A549 (cell line): ENCODE data around the gene GABRR2. TPM values are rescaled to one million over a fixed set of nuclear protein-coding genes. Genes with fewer than 3 reads are reported as not detected.

Experiments
- ATAC-seq, 2 experiments: fragments of 200-7000 bp in 1 of 2; fragments of >200 bp in 1 of 2; cut with Nextera tagmentation in 1 of 2; cut with Tn5 transposase in 1 of 2; 3 replicates each; pipeline versions ENCODE4 v1.8.0 to v1.9.1; 2018 to 2020; ENCODE audit warnings: mild to moderate bottlenecking in 1 of 2, moderate library complexity in 1 of 2
- CTCF ChIA-PET: fragments of 300-600 bp; sonication (Branson Sonifier 250); formaldehyde crosslinking; extraction: SDS; loops from one replicate; lab custom pipeline; 2021; ENCODE audit warnings: antibody characterized with exemption, inconsistent platforms; lab: Yijun Ruan, JAX
- POLR2A ChIA-PET: fragments of 350-600 bp; formaldehyde crosslinking; extraction: SDS; loops from one replicate; lab custom pipeline; 2021; ENCODE audit warnings: antibody characterized with exemption, inconsistent platforms; lab: Yijun Ruan, JAX
- DNase-seq, 2 experiments: peaks; one replicate each; pipeline versions ENCODE4 v3.0.0 to v3.0.0-alpha.2; 2011 to 2016; ENCODE audit warnings: low read depth in 1 of 2, low spot score in 1 of 2
- FAIRE-seq: peaks from 2 replicates; lab custom pipeline; 2011; peaks lifted over from hg19 to GRCh38; lab: Jason Lieb, UNC
- H3K27ac ChIP-seq, 2 experiments: fragments of >200 bp; sonication (Bioruptor Twin); formaldehyde crosslinking; 3 replicates each; pipeline ENCODE4 v1.5.1; 2016 to 2017
- H3K4me1 ChIP-seq: fragments of >200 bp; sonication (Bioruptor Twin); formaldehyde crosslinking; 3 replicates; pipeline ENCODE4 v1.6.1; 2016
- H3K4me2 ChIP-seq: fragments of >200 bp; sonication (Bioruptor Twin); formaldehyde crosslinking; 3 replicates; pipeline ENCODE4 v1.6.1; 2016
- H3K4me3 ChIP-seq: fragments of >200 bp; sonication (Bioruptor Twin); formaldehyde crosslinking; 3 replicates; pipeline ENCODE4 v1.5.1; 2016
- H3K9me3 ChIP-seq: fragments of >200 bp; sonication (Bioruptor Twin); formaldehyde crosslinking; 3 replicates; pipeline ENCODE4 v1.6.1; 2016
- CBX2 ChIP-seq: fragments of 200-600 bp; sonication (generic); IDR thresholded peaks from 2 replicates; pipeline ENCODE4 v1.6.1; 2016; ENCODE audit warnings: low read depth, mild to moderate bottlenecking, borderline replicate concordance
- CBX8 ChIP-seq: fragments of 200-600 bp; sonication (generic); IDR thresholded peaks from 2 replicates; pipeline ENCODE4 v1.6.1; 2016
- CEBPB ChIP-seq, 2 experiments: fragments of >200 bp in 1 of 2; sonication (Bioruptor Twin) in 1 of 2; formaldehyde crosslinking in 1 of 2; IDR thresholded peaks; 2 replicates each; pipeline ENCODE4 v1.6.1; 2012 to 2016
- CHD2 ChIP-seq: fragments of 150-350 bp; IDR thresholded peaks from 2 replicates; pipeline ENCODE4 v1.6.1; 2014; ENCODE audit warnings: low read length; ENCODE audit not compliant: partially characterized antibody
- EHF ChIP-seq: fragments of 250-450 bp; sonication (Bioruptor Pico); IDR thresholded peaks from 2 replicates; pipeline ENCODE4 v1.5.0; 2020; ENCODE audit warnings: mild to moderate bottlenecking
- ELK1 ChIP-seq: fragments of 150-350 bp; IDR thresholded peaks from 2 replicates; pipeline ENCODE4 v1.6.1; 2014; ENCODE audit warnings: low read depth, mild to moderate bottlenecking, low read length
- ESRRA ChIP-seq: fragments of 150-350 bp; IDR thresholded peaks from 2 replicates; pipeline ENCODE4 v1.6.1; 2014; ENCODE audit warnings: mild to moderate bottlenecking, low read length, borderline replicate concordance
- FOSL2 ChIP-seq, 2 experiments: fragments of 450-650 bp in 1 of 2; fragments of >200 bp in 1 of 2; sonication (Bioruptor Twin) in 1 of 2; formaldehyde crosslinking; IDR thresholded peaks; 2 replicates each; pipeline versions ENCODE4 v1.5.0 to v1.6.1; 2016 to 2020; ENCODE audit warnings: mild to moderate bottlenecking in 1 of 2, moderate library complexity in 1 of 2
- HMGXB4 ChIP-seq: fragments of 250-450 bp; sonication (Bioruptor Pico); IDR thresholded peaks from 2 replicates; pipeline ENCODE4 v1.5.0; 2021; ENCODE audit warnings: mild to moderate bottlenecking, moderate library complexity, borderline replicate concordance
- HOXB13 ChIP-seq: fragments of 250-450 bp; sonication (Bioruptor Pico); IDR thresholded peaks from 2 replicates; pipeline ENCODE4 v1.5.0; 2020; ENCODE audit warnings: low read depth, mild to moderate bottlenecking, moderate library complexity
- HOXB5 ChIP-seq: fragments of 250-450 bp; sonication (Bioruptor Pico); IDR thresholded peaks from 2 replicates; pipeline ENCODE4 v1.5.0; 2020; ENCODE audit warnings: mild to moderate bottlenecking, moderate library complexity
- JUNB ChIP-seq: fragments of >200 bp; sonication (Bioruptor Twin); formaldehyde crosslinking; IDR thresholded peaks from 2 replicates; pipeline ENCODE4 v1.6.1; 2016
- KDM5A ChIP-seq: fragments of 200-600 bp; sonication (generic); IDR thresholded peaks from 2 replicates; pipeline ENCODE4 v1.6.1; 2016; ENCODE audit warnings: antibody characterized with exemption, mild to moderate bottlenecking
- MYC ChIP-seq: IDR thresholded peaks from 2 replicates; pipeline ENCODE4 v1.6.1; 2012; ENCODE audit warnings: mild to moderate bottlenecking, inconsistent platforms, low read length, improper control_type of control experiment, borderline replicate concordance
- NFE2L2 ChIP-seq: fragments of 150-350 bp; conservative IDR thresholded peaks from 2 replicates; pipeline ENCODE4 v1.6.1; 2014; ENCODE audit warnings: low read length
- POLR2A ChIP-seq: IDR thresholded peaks from 2 replicates; pipeline ENCODE4 v1.6.1; 2012; ENCODE audit warnings: mild to moderate bottlenecking, low read length
- RCOR1 ChIP-seq: fragments of 150-350 bp; IDR thresholded peaks from 2 replicates; pipeline ENCODE4 v1.6.1; 2014; ENCODE audit warnings: antibody characterized with exemption, low read length, low read depth
- RNF2 ChIP-seq: fragments of 200-600 bp; sonication (generic); IDR thresholded peaks from 2 replicates; pipeline ENCODE4 v1.6.1; 2016; ENCODE audit warnings: low read depth, mild to moderate bottlenecking, antibody characterized with exemption, moderate library complexity, borderline replicate concordance
- SREBF2 ChIP-seq: fragments of 450-650 bp; IDR thresholded peaks from 2 replicates; pipeline ENCODE4 v1.6.1; 2014; ENCODE audit warnings: mild to moderate bottlenecking, moderate library complexity
- TP53 ChIP-seq: fragments of 250-450 bp; sonication (Bioruptor Pico); IDR thresholded peaks from 2 replicates; pipeline ENCODE4 v1.5.0; 2021; ENCODE audit warnings: mild to moderate bottlenecking, moderate library complexity
- ZFP36 ChIP-seq: fragments of 450-650 bp; IDR thresholded peaks from 2 replicates; pipeline ENCODE4 v1.6.1; 2014; ENCODE audit warnings: borderline replicate concordance; ENCODE audit not compliant: partially characterized antibody
- WGBS: methylation state at CpG from one replicate; pipeline ENCODE4 v1.1.6; 2017; ENCODE audit errors: missing lambda C conversion rate; 5-methylcytosine and 5-hydroxymethylcytosine counted together
- polyA plus RNA-seq, 4 experiments: library from polyadenylated mRNA; depleted of rRNA in 3 of 4; stranded (reverse); fragments of >200 nt; fragmentation: RNase III in 1 of 4; extraction: RNeasy Plus Mini Kit Qiagen cat#74134 plus additional on column Dnase treatment in 1 of 4; gene quantifications; 2 replicates in 3 of 4; 3 replicates in 1 of 4; pipeline ENCODE4 v1.2.3, GENCODE V29; 2011 to 2017
- TF ChIP-seq, protein P1 (sequence below): IDR thresholded peaks from 2 replicates; pipeline ENCODE4 v1.6.1; 2012
- TF ChIP-seq, protein P2 (sequence below): fragments of 250-450 bp; sonication (Bioruptor Pico); IDR thresholded peaks from 2 replicates; pipeline ENCODE4 v1.5.0; 2020; ENCODE audit warnings: low read depth, mild to moderate bottlenecking, moderate library complexity
- TF ChIP-seq, protein P3 (sequence below): fragments of >200 bp; sonication (Bioruptor Twin); formaldehyde crosslinking; IDR thresholded peaks from 3 replicates; pipeline ENCODE4 v1.6.1; 2016
- TF ChIP-seq, protein P4 (sequence below): fragments of 450-650 bp; IDR thresholded peaks from 2 replicates; pipeline ENCODE4 v1.6.1; 2014; ENCODE audit warnings: antibody characterized with exemption

Gene GABRR2
- polyA plus RNA-seq, 2 of the 4 experiments (the other 2 are of a cell fraction), result 0.08 to 0.09 TPM

DNA sequence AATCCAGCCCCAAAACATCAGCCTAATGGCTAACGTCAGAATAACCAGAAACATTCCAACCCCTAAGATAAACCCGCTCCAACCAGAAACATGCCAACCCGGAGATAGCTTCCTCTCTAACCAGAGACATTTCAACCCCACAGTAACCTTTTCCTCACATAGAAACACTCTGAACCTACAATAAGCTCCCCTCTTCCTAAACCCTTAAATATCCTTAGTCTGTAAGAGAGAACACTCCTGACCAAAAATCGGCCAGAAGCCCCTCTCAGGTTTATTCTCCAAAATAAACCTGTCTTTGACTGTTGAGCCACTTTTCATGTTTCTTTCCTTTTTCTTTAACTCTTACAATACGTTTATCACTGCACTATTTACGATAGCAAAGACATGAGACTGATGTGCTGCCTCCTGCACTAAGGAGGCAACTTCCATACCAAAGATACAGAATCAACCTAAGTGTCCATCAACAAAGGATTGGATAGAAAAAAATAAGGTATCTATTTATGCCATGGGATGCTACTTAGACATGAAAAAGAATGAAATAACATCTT is 5.0 kb upstream of the GABRR2 start:
- TF ChIP-seq CEBPB (IDR thresholded peaks at IDR 0.05), result no peak
- TF ChIP-seq RNF2, result no peak
- no peak for TF ChIP-seq ELK1
- no peak for TF ChIP-seq EHF (CRISPR knock-in tag)
- Histone ChIP-seq H3K27ac (no peak overlapping the region), H3K4me3 (no peak overlapping the region), H3K4me1 (no peaks in the 10 kb centered on the region), H3K4me2 (no peak overlapping the region), H3K9me3 (no peaks in the 10 kb centered on the region)
- no peak for ATAC-seq
- FAIRE-seq, result no peak
- ChIA-PET POLR2A (no interaction called here), CTCF (interaction anchor here (0.6 kb wide), 1 partner anchor 17 kb away, joined by 3 read pairs; no protein-coding TSS in a partner anchor)
- 76% methylated on average over 6 of the region's 6 CpGs for WGBS
- no peak for DNase-seq

DNA sequence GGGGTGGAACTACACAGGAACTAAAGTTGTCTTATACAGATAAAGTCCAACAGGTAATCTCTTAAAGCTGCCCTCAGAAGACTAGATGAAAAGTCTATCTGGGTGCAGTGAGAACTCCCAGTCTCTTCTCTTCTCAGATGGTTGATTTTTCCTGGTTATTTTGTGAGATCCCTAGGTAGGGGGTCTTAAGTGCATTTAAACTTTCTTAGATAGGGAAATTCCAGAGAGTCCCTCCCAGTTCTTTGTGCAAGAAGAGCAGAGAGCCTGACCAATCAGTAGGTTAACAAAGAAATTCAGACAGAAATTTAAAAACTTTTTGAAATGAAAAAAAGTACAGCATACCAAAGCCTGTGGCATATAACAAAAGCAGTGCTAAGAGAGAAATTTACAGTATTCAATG is 2.0 kb upstream of the GABRR2 start:
- Histone ChIP-seq H3K27ac (no peak overlapping the region), H3K4me2 (no peak overlapping the region), H3K4me1 (no peaks in the 10 kb centered on the region), H3K4me3 (no peak overlapping the region), H3K9me3 (no peaks in the 10 kb centered on the region)
- ATAC-seq (no peak), FAIRE-seq (no peak), DNase-seq (no peak)
- TF ChIP-seq, protein P1, sequence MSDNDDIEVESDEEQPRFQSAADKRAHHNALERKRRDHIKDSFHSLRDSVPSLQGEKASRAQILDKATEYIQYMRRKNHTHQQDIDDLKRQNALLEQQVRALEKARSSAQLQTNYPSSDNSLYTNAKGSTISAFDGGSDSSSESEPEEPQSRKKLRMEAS, result no peak
- TF ChIP-seq HOXB5 (CRISPR knock-in tag) (no peak), CBX2 (no peak), RCOR1 (no peak), RNF2 (no peak), HOXB13 (no peak), CHD2 (no peak), HMGXB4 (CRISPR knock-in tag) (no peak), POLR2A (no peak), CEBPB (IDR thresholded peaks at IDR 0.05) (no peak)
- POLR2A ChIA-PET, result no interaction called here
- CTCF ChIA-PET, result interaction anchor here (1.2 kb wide), 1 partner anchor 1076 kb away, joined by 3 read pairs; no protein-coding TSS in a partner anchor

GRCh38 chr6:89314692-89315091 is 407 bp downstream of the GABRR2 start:
- Histone ChIP-seq H3K4me3 (no peak overlapping the region), H3K27ac (no peak overlapping the region), H3K4me2 (no peak overlapping the region), H3K9me3 (no peaks in the 10 kb centered on the region), H3K4me1 (no peaks in the 10 kb centered on the region)
- ATAC-seq (no peak), DNase-seq (no peak), FAIRE-seq (no peak)
- TF ChIP-seq, protein P2, sequence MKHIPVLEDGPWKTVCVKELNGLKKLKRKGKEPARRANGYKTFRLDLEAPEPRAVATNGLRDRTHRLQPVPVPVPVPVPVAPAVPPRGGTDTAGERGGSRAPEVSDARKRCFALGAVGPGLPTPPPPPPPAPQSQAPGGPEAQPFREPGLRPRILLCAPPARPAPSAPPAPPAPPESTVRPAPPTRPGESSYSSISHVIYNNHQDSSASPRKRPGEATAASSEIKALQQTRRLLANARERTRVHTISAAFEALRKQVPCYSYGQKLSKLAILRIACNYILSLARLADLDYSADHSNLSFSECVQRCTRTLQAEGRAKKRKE (CRISPR knock-in tag), result no peak
- TF ChIP-seq, protein P3, sequence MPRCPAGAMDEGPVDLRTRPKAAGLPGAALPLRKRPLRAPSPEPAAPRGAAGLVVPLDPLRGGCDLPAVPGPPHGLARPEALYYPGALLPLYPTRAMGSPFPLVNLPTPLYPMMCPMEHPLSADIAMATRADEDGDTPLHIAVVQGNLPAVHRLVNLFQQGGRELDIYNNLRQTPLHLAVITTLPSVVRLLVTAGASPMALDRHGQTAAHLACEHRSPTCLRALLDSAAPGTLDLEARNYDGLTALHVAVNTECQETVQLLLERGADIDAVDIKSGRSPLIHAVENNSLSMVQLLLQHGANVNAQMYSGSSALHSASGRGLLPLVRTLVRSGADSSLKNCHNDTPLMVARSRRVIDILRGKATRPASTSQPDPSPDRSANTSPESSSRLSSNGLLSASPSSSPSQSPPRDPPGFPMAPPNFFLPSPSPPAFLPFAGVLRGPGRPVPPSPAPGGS, result no peak
- no peak for TF ChIP-seq MYC
- TF ChIP-seq RNF2, result no peak
- TF ChIP-seq POLR2A, result no peak
- no peak for TF ChIP-seq TP53
- no peak for TF ChIP-seq JUNB
- no peak for TF ChIP-seq SREBF2
- no peak for TF ChIP-seq ZFP36
- TF ChIP-seq HMGXB4 (CRISPR knock-in tag), result no peak
- TF ChIP-seq, protein P4, sequence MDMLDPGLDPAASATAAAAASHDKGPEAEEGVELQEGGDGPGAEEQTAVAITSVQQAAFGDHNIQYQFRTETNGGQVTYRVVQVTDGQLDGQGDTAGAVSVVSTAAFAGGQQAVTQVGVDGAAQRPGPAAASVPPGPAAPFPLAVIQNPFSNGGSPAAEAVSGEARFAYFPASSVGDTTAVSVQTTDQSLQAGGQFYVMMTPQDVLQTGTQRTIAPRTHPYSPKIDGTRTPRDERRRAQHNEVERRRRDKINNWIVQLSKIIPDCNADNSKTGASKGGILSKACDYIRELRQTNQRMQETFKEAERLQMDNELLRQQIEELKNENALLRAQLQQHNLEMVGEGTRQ, result no peak
- no peak for TF ChIP-seq NFE2L2
- no peak for TF ChIP-seq CBX8
- TF ChIP-seq FOSL2 (IDR thresholded peaks at IDR 0.05), result no peak
- no peak for TF ChIP-seq FOSL2 (CRISPR knock-in tag; IDR thresholded peaks at IDR 0.05)
- no peak for TF ChIP-seq KDM5A
- TF ChIP-seq ESRRA, result no peak
- TF ChIP-seq, protein P1, result no peak
- no peak for TF ChIP-seq HOXB5 (CRISPR knock-in tag)
- ChIA-PET CTCF (no interaction called here), POLR2A (no interaction called here)
- 96% methylated on average over 7 of the region's 7 CpGs for WGBS
